ENCODE results near the gene MYL4. TPM values are rescaled to one million over a fixed set of nuclear protein-coding genes. Genes with fewer than 3 reads are reported as not detected.
A peak's percentile ranks its signal among the peaks of the same experiment; 100 is the strongest.

Gene MYL4
- total RNA-seq, 1 donor from 2014 or later = 809 TPM

GRCh38 chr17:47218896-47219430 is 9.8 kb downstream of the MYL4 start:
- no peak overlapping the region for H3K4me3 ChIP-seq
- DNase-seq = peak; percentile 29
- intact Hi-C loops (cut with micrococcal nuclease) = no loop called here
- peak overlapping the region; percentile 56 for H3K27ac ChIP-seq (replicated peaks)
- no peaks in the 10 kb centered on the region for H3K27me3 ChIP-seq (ENCODE audit: low read depth)
- H3K9me3 ChIP-seq (replicated peaks) = no peaks in the 10 kb centered on the region
- peaks cover 46% of the 10 kb centered on the region for H3K4me1 ChIP-seq
- TF ChIP-seq CTCF (IDR thresholded peaks at IDR 0.05; ENCODE audit: borderline replicate concordance) = no peak
- no peaks in the 10 kb centered on the region for H3K36me3 ChIP-seq

GRCh38 chr17:47219621-47220475 is 10.7 kb downstream of the MYL4 start:
- intact Hi-C loops (cut with micrococcal nuclease) = no loop called here
- H3K4me1 ChIP-seq = peaks cover 55% of the 10 kb centered on the region

GRCh38 chr17:47220531-47220999 is 11.4 kb downstream of the MYL4 start:
- no peaks in the 10 kb centered on the region for H3K36me3 ChIP-seq
- H3K27me3 ChIP-seq (ENCODE audit: low read depth) = no peaks in the 10 kb centered on the region
- intact Hi-C loops (cut with micrococcal nuclease) = no loop called here
- no peak for DNase-seq
- no peak overlapping the region for H3K27ac ChIP-seq (replicated peaks)
- no peak for TF ChIP-seq CTCF (IDR thresholded peaks at IDR 0.05; ENCODE audit: borderline replicate concordance)
- no peaks in the 10 kb centered on the region for H3K9me3 ChIP-seq (replicated peaks)
- H3K4me1 ChIP-seq = peaks cover 61% of the 10 kb centered on the region
- peak overlapping the region; percentile 7 for H3K4me3 ChIP-seq

More at GRCh38 chr17:47219621-47220475, 10.7 kb downstream of the MYL4 start:
- no peaks in the 10 kb centered on the region for H3K27me3 ChIP-seq (ENCODE audit: low read depth)
- no peak for TF ChIP-seq CTCF (IDR thresholded peaks at IDR 0.05; ENCODE audit: borderline replicate concordance)
- H3K27ac ChIP-seq (replicated peaks) = peak overlapping the region; percentile 56
- H3K9me3 ChIP-seq (replicated peaks) = no peaks in the 10 kb centered on the region
- no peaks in the 10 kb centered on the region for H3K36me3 ChIP-seq
- no peak for DNase-seq
- peak overlapping the region; percentile 7 for H3K4me3 ChIP-seq

- intact Hi-C loops (cut with micrococcal nuclease) = no loop called here
- Histone ChIP-seq H3K36me3 (no peaks in the 10 kb centered on the region), H3K4me1 (peaks cover 67% of the 10 kb centered on the region), H3K9me3 (replicated peaks) (no peaks in the 10 kb centered on the region), H3K27me3 (ENCODE audit: low read depth) (no peaks in the 10 kb centered on the region), H3K4me3 (no peak overlapping the region), H3K27ac (replicated peaks) (no peak overlapping the region)
- no peak for DNase-seq
- no peak for TF ChIP-seq CTCF (IDR thresholded peaks at IDR 0.05; ENCODE audit: borderline replicate concordance)
These were observed 12.0 kb downstream of the MYL4 start for GRCh38 chr17:47221154-47221553.

- H3K4me3 ChIP-seq = no peak overlapping the region
- no peaks in the 10 kb centered on the region for H3K36me3 ChIP-seq
- no peak overlapping the region for H3K27ac ChIP-seq (replicated peaks)
- intact Hi-C loops (cut with micrococcal nuclease) = no loop called here
- H3K27me3 ChIP-seq (ENCODE audit: low read depth) = no peaks in the 10 kb centered on the region
- H3K4me1 ChIP-seq = peaks cover 70% of the 10 kb centered on the region
- H3K9me3 ChIP-seq (replicated peaks) = no peaks in the 10 kb centered on the region
- TF ChIP-seq CTCF (IDR thresholded peaks at IDR 0.05; ENCODE audit: borderline replicate concordance) = no peak
- no peak for DNase-seq
These were observed 12.9 kb downstream of the MYL4 start for GRCh38 chr17:47222047-47222446.
